ENCODE results near the gene LTB4R2.

Gene LTB4R2

DNA sequence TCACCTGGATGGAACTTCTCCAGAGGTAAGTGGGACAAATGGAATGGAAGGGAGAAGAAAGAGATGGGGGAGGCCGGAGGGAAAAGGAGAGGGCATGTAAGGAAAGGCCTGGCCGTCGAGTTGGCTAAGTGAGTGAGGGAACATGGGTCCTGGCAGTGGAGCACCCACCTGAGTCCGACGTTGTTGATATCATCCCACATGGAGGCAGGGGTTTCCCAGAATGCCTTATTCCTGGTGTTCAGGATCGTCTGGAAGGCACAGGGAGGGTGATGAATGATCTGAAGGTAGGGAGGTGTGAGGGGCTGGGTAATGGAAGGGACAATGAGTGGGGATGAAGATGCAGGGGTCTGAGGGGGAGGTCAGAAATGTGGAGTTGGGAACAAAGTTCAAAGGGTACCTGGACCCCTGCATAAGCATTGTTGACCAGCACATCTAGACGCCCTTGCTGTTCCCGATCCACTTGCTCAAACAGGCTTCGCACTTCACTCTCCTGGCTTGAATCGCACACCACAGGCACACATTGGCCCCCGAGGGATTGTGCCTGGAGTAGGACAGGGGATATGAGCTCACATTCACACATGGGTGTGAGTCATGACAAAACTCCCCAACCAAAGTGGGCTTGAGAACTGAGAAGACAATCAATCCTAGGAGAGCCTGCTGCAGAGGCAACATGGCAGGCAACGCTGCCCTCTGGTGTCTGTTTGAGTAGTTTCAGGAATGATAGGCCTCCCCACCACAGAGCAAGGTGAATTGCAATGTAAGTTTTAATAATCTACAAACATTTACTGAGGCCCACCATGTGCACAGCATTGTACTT is 13.4 kb upstream of the LTB4R2 start:
- DNase-seq (ENCODE audit: insufficient read length, low spot score) (peak; percentile 59), FAIRE-seq (peak; percentile 93)
- TF ChIP-seq TAF1 (IDR thresholded peaks at IDR 0.05; ENCODE audit: low read depth, low read length) = no peak
- TF ChIP-seq PAX5 (IDR thresholded peaks at IDR 0.05; ENCODE audit: insufficient read depth, low read length, severe bottlenecking) = no peak
- TF ChIP-seq SPI1 (IDR thresholded peaks at IDR 0.05; ENCODE audit: low read depth, low read length) = no peak
- TF ChIP-seq POLR2AphosphoS5 (IDR thresholded peaks at IDR 0.05; ENCODE audit: low read depth, low read length) = no peak
- TF ChIP-seq POLR2A (IDR thresholded peaks at IDR 0.05; ENCODE audit: low read depth, low read length) = no peak; the same call in 1 of the 2 replicates
- TF ChIP-seq POU2F2 (IDR thresholded peaks at IDR 0.05; ENCODE audit: low read depth, low read length) = no peak; the same call in 1 of the 2 replicates

DNA sequence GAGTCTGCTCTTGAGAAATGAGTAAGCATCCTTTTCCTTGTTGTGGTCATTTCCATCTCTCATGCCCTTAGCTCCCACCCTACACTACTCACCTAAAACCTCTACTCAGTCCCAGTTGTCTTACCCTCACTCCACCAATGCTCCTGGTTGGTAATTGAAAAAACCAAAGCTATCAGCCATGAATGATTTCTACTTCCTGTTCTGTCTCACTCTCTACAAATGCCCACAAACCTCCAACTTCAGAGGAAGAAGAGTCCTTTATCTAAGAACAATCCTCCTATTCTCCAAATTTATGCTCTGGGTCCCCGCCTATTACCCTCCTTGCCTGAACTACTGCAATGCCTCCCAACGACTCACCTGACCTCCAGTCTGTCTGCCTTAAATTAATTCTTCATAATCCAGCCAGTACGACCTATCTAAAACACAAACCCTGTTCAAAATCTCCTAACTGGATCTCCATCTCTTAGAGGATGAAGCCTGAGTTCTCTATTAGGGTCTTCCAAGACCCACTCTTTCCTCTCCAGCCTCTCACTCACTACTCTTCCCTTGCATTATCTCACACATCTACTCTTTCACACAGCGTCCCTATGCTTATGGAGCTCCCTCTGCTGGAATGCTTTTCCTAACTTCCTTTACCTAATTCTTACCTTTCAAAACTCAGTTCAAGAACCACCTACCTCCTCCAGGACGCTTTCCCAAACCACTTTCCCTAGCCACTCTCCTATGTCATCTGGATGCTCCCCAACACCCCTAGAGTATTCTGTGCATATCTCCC is 12.6 kb upstream of the LTB4R2 start:
- no peak for TF ChIP-seq POU2F2 (IDR thresholded peaks at IDR 0.05; ENCODE audit: low read depth, low read length)
- no peak for TF ChIP-seq POLR2A (IDR thresholded peaks at IDR 0.05; ENCODE audit: low read depth, low read length)
- TF ChIP-seq PAX5 (IDR thresholded peaks at IDR 0.05; ENCODE audit: insufficient read depth, low read length, severe bottlenecking) = no peak
- no peak for TF ChIP-seq SPI1 (IDR thresholded peaks at IDR 0.05; ENCODE audit: low read depth, low read length)
- no peak for TF ChIP-seq TAF1 (IDR thresholded peaks at IDR 0.05; ENCODE audit: low read depth, low read length)
- no peak for TF ChIP-seq POLR2AphosphoS5 (IDR thresholded peaks at IDR 0.05; ENCODE audit: low read depth, low read length)
- DNase-seq (ENCODE audit: insufficient read length, low spot score) (no peak), FAIRE-seq (no peak)

- no peak for DNase-seq (ENCODE audit: insufficient read length, low spot score)
- FAIRE-seq = peak; percentile 13
- TF ChIP-seq POLR2A (IDR thresholded peaks at IDR 0.05; ENCODE audit: low read depth, low read length) = no peak
- TF ChIP-seq PAX5 (IDR thresholded peaks at IDR 0.05; ENCODE audit: insufficient read depth, low read length, severe bottlenecking) = no peak
- no peak for TF ChIP-seq POLR2AphosphoS5 (IDR thresholded peaks at IDR 0.05; ENCODE audit: low read depth, low read length)
- TF ChIP-seq SPI1 (IDR thresholded peaks at IDR 0.05; ENCODE audit: low read depth, low read length) = no peak
- TF ChIP-seq POU2F2 (IDR thresholded peaks at IDR 0.05; ENCODE audit: low read depth, low read length) = no peak
- no peak for TF ChIP-seq TAF1 (IDR thresholded peaks at IDR 0.05; ENCODE audit: low read depth, low read length)
Observed at GRCh38 chr14:24298892-24299254, 11.1 kb upstream of the LTB4R2 start.

GRCh38 chr14:24299255-24300191 is 10.4 kb upstream of the LTB4R2 start, which contains the start of the genes DHRS1 and NOP9:
TSS of gene DHRS1 (minus strand) at chr14:24299780. CDS start at chr14:24299106, 674 bp downstream.
TSS of gene NOP9 (plus strand) at chr14:24299850. CDS start at chr14:24299955, 105 bp downstream.
- peak; percentile 95 for DNase-seq (ENCODE audit: insufficient read length, low spot score)
- FAIRE-seq = peak; percentile 95
- TF ChIP-seq POLR2A (IDR thresholded peaks at IDR 0.05; ENCODE audit: low read depth, low read length) (peak; percentile 61), TAF1 (IDR thresholded peaks at IDR 0.05; ENCODE audit: low read depth, low read length) (no peak; the same call in 1 of the 2 replicates), PAX5 (IDR thresholded peaks at IDR 0.05; ENCODE audit: insufficient read depth, low read length, severe bottlenecking) (no peak), POLR2AphosphoS5 (IDR thresholded peaks at IDR 0.05; ENCODE audit: low read depth, low read length) (peak; percentile 47; the same call in 1 of the 2 replicates)

- no peak for DNase-seq (ENCODE audit: insufficient read length, low spot score)
- no peak for FAIRE-seq
- no peak for TF ChIP-seq TAF1 (IDR thresholded peaks at IDR 0.05; ENCODE audit: low read depth, low read length)
- no peak for TF ChIP-seq POLR2A (IDR thresholded peaks at IDR 0.05; ENCODE audit: low read depth, low read length)
- no peak for TF ChIP-seq PAX5 (IDR thresholded peaks at IDR 0.05; ENCODE audit: insufficient read depth, low read length, severe bottlenecking)
- no peak for TF ChIP-seq SPI1 (IDR thresholded peaks at IDR 0.05; ENCODE audit: low read depth, low read length)
- TF ChIP-seq POU2F2 (IDR thresholded peaks at IDR 0.05; ENCODE audit: low read depth, low read length) = no peak
- no peak for TF ChIP-seq POLR2AphosphoS5 (IDR thresholded peaks at IDR 0.05; ENCODE audit: low read depth, low read length)
Observed at GRCh38 chr14:24300326-24300980, 9.5 kb upstream of the LTB4R2 start.

GRCh38 chr14:24304019-24304387 is 5.9 kb upstream of the LTB4R2 start:
- TF ChIP-seq POU2F2 (IDR thresholded peaks at IDR 0.05; ENCODE audit: low read depth, low read length) = no peak
- no peak for TF ChIP-seq POLR2AphosphoS5 (IDR thresholded peaks at IDR 0.05; ENCODE audit: low read depth, low read length)
- no peak for TF ChIP-seq POLR2A (IDR thresholded peaks at IDR 0.05; ENCODE audit: low read depth, low read length)
- no peak for TF ChIP-seq SPI1 (IDR thresholded peaks at IDR 0.05; ENCODE audit: low read depth, low read length)
- TF ChIP-seq TAF1 (IDR thresholded peaks at IDR 0.05; ENCODE audit: low read depth, low read length) = no peak
- no peak for TF ChIP-seq PAX5 (IDR thresholded peaks at IDR 0.05; ENCODE audit: insufficient read depth, low read length, severe bottlenecking)
- no peak for FAIRE-seq
- no peak for DNase-seq (ENCODE audit: insufficient read length, low spot score)

DNA sequence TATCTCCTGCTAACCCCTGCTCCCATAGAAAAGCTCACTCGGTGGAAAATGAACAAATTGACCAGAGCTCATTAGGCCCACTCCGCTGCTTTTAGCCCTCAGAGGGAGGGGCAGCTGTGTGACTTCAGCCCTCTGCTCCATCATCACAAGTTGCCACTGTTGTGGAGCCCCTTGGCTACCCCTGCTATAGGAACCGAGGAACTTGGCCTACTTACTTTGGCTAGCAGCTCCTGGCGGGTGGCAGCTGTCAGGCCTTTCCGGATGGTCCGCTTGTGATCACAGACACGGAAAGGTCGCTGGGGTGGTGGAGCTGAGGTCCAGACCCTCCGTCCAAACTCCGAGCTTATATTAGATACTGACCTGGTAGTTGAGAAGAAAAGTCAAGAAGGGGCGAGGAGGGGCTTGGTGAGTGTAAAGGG is 2.8 kb upstream of the LTB4R2 start:
- TF ChIP-seq TAF1 (IDR thresholded peaks at IDR 0.05; ENCODE audit: low read depth, low read length) = no peak
- TF ChIP-seq POLR2AphosphoS5 (IDR thresholded peaks at IDR 0.05; ENCODE audit: low read depth, low read length) = no peak
- TF ChIP-seq POLR2A (IDR thresholded peaks at IDR 0.05; ENCODE audit: low read depth, low read length) = peak; percentile 40; the same call in 1 of the 2 replicates
- no peak for TF ChIP-seq POU2F2 (IDR thresholded peaks at IDR 0.05; ENCODE audit: low read depth, low read length)
- FAIRE-seq (no peak), DNase-seq (ENCODE audit: insufficient read length, low spot score) (no peak)

Measured in GM12891 (cell line).